WTC11 (cell line): ENCODE results near the gene CDK11A.

Source experiments
- FOXP1 ChIP-seq: sonication (generic); formaldehyde crosslinking; IDR thresholded peaks from 2 replicates; pipeline ENCODE4 v1.8.0; 2022; ENCODE audit warnings: missing genetic modification reagents, mild to moderate bottlenecking, moderate library complexity, borderline replicate concordance
- MXD4 ChIP-seq: fragments of 250-450 bp; sonication (Bioruptor Pico); IDR thresholded peaks from 2 replicates; pipeline ENCODE4 v1.8.0; 2021; ENCODE audit warnings: mild to moderate bottlenecking, moderate library complexity, borderline replicate concordance
- NFATC4 ChIP-seq: fragments of 250-450 bp; sonication (Bioruptor Pico); IDR thresholded peaks from 2 replicates; pipeline ENCODE4 v1.9.0; 2021; ENCODE audit warnings: mild to moderate bottlenecking
- NR2C2 ChIP-seq: sonication (generic); formaldehyde crosslinking; IDR thresholded peaks from 2 replicates; pipeline ENCODE4 v1.8.0; 2022; ENCODE audit warnings: mild to moderate bottlenecking, missing genetic modification reagents
- SP1 ChIP-seq: sonication (generic); formaldehyde crosslinking; conservative IDR thresholded peaks from 2 replicates; pipeline ENCODE4 v1.8.1; 2022; ENCODE audit warnings: missing genetic modification reagents
- ZNF317 ChIP-seq: sonication (generic); formaldehyde crosslinking; IDR thresholded peaks from 2 replicates; pipeline ENCODE4 v1.8.1; 2023; ENCODE audit warnings: low read depth, mild to moderate bottlenecking, moderate library complexity, missing genetic modification reagents, borderline replicate concordance
- TF ChIP-seq, protein P1 (sequence below): sonication (generic); formaldehyde crosslinking; IDR thresholded peaks from 2 replicates; pipeline ENCODE4 v1.8.1; 2022; ENCODE audit warnings: low read depth, mild to moderate bottlenecking, moderate library complexity, missing genetic modification reagents, borderline replicate concordance
- TF ChIP-seq, protein P2 (sequence below): fragments of 200-600 bp; IDR thresholded peaks from 2 replicates; pipeline ENCODE4 v1.8.0; 2022; ENCODE audit warnings: antibody characterized with exemption
- TF ChIP-seq, protein P3 (sequence below): sonication (generic); formaldehyde crosslinking; IDR thresholded peaks from 2 replicates; pipeline ENCODE4 v1.8.0; 2022; ENCODE audit warnings: mild to moderate bottlenecking, missing genetic modification reagents
- TF ChIP-seq, protein P4 (sequence below): sonication (generic); formaldehyde crosslinking; conservative IDR thresholded peaks from 2 replicates; pipeline ENCODE4 v1.8.1; 2022; ENCODE audit warnings: mild to moderate bottlenecking, missing genetic modification reagents

DNA sequence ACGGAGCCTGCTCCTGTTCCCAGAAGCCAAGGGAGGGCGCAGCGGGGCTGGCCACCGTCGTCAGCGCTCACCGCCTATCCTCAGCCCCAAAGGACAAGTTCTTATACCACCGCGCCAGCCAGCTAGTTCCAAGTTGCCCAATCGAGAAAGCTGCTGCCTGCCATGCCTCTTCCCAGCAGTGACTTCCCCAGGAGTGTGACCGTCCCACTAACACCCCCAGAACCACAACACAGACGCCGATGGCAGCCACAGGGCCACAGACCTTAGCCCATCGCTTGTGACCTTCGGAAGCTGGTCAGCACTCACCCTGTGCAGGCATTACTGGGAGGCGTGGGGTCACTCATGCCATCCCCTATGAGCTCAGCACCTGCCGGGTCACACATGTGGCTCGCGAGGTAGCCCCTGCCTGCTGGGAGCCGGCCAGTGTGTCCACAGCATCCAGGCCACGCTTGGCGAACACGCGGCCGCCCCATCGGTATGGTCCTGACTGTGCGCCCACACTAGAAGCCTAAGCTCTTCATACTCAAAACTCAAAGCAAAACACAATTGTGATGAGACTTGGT, 34.0 kb upstream of the CDK11A start:
- TF ChIP-seq ZNF317 (CRISPR knock-in tag) (no peak), NR2C2 (CRISPR knock-in tag) (no peak), SP1 (CRISPR knock-in tag) (no peak), FOXP1 (CRISPR knock-in tag) (no peak), NFATC4 (CRISPR knock-in tag) (no peak), MXD4 (CRISPR knock-in tag) (no peak)
- TF ChIP-seq, protein P1, sequence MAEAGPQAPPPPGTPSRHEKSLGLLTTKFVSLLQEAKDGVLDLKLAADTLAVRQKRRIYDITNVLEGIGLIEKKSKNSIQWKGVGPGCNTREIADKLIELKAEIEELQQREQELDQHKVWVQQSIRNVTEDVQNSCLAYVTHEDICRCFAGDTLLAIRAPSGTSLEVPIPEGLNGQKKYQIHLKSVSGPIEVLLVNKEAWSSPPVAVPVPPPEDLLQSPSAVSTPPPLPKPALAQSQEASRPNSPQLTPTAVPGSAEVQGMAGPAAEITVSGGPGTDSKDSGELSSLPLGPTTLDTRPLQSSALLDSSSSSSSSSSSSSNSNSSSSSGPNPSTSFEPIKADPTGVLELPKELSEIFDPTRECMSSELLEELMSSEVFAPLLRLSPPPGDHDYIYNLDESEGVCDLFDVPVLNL (CRISPR knock-in tag): no peak
- TF ChIP-seq, protein P2, sequence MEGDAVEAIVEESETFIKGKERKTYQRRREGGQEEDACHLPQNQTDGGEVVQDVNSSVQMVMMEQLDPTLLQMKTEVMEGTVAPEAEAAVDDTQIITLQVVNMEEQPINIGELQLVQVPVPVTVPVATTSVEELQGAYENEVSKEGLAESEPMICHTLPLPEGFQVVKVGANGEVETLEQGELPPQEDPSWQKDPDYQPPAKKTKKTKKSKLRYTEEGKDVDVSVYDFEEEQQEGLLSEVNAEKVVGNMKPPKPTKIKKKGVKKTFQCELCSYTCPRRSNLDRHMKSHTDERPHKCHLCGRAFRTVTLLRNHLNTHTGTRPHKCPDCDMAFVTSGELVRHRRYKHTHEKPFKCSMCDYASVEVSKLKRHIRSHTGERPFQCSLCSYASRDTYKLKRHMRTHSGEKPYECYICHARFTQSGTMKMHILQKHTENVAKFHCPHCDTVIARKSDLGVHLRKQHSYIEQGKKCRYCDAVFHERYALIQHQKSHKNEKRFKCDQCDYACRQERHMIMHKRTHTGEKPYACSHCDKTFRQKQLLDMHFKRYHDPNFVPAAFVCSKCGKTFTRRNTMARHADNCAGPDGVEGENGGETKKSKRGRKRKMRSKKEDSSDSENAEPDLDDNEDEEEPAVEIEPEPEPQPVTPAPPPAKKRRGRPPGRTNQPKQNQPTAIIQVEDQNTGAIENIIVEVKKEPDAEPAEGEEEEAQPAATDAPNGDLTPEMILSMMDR: no peak
- TF ChIP-seq, protein P3, sequence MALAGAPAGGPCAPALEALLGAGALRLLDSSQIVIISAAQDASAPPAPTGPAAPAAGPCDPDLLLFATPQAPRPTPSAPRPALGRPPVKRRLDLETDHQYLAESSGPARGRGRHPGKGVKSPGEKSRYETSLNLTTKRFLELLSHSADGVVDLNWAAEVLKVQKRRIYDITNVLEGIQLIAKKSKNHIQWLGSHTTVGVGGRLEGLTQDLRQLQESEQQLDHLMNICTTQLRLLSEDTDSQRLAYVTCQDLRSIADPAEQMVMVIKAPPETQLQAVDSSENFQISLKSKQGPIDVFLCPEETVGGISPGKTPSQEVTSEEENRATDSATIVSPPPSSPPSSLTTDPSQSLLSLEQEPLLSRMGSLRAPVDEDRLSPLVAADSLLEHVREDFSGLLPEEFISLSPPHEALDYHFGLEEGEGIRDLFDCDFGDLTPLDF (CRISPR knock-in tag): no peak
- TF ChIP-seq, protein P4, sequence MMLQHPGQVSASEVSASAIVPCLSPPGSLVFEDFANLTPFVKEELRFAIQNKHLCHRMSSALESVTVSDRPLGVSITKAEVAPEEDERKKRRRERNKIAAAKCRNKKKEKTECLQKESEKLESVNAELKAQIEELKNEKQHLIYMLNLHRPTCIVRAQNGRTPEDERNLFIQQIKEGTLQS (CRISPR knock-in tag): no peak
